KBM-7 (cell line): ENCODE results near the gene GTF2IRD1.
A peak's percentile ranks its signal among the peaks of the same experiment; 100 is the strongest.

Experiments
- DNase-seq: peaks from one replicate; pipeline ENCODE4 v3.0.0-alpha.2; 2015
- in situ Hi-C: fragments of 300-500 bp; cut with MboI; formaldehyde crosslinking; loops from 2 replicates; pipeline ENCODE4 v1.14.3; 2020; ENCODE audit warnings: low sequenced_read_pairs, low pct_unique_long_range_greater_than_20kb, mixed read lengths

GTF2IRD1 gene

DNA sequence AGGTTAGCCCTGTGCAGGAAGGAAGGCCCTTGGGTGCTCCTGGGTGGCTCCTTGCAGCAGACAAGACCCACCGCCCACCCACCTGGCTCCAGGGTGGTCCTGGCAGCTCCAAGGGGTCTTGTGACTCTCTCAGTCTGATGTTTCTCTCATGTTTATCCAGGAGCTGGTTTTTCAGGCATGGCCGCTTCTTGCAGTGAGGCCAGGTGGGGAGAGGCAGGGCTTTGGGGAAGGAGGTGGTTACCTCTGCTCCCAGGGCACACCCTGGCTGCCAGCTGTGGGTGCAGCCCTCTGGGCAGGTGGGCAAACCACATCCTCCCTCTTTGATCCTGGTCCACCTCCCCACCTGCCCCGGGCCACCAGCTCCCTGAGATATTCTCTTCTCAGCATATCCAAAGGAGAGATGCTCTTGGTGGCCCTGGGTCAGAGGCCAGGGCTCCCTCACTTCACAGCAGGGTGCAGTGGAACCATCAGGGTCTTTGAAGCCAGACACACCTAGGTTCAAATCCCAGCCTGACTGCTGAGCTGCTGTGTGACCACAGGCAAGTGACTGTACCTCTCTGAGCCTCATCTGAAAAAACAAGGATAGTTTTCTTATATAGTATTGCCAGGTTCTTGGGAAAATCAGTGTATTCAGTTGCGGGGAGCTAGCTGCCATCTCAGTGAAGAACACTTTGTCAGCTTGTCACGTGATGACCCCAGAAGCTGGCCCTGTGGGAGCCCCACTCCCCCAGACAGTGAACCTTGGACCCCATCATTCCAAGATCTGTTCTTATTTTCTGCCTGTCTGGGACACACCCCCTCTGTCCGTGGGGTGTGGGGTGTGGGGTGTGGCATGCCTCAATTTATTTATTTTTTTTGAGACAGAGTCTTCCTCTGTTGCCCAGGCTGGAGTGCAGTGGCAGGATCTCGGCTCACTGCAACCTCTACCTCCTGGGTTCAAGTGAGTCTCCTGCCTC is 11.5 kb downstream of the GTF2IRD1 start:
- DNase-seq = no peak
- in situ Hi-C loops = no loop called here

DNA sequence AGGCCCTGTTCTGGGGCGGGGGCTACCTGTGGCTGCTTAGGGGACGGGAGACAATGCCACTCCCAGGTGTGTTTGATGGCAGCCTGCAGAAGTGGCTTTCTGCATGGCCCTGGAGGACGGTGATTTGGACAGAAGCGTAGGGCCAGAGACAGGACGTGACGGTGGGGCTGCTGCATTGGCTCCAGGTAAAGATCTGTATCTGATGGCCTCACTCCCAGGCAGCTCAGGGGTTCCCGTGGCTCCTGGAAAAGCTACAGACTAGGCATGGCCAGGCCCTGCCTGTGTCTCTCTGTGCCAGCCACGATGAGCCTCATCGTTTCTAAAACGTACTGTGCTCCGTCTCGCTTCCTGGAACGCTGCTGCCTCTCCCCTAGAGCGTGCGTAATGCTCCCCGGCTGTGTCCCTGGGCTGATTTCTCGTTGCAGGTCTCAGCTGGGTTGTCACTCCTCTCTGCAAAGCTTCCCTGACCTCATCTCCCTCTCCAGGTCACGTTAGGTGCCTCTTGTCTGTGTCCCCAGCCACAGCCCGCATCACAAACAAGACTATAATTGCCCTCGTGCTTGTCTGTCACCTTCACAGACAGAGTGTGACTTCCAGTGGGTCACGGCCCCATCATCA is 12.6 kb downstream of the GTF2IRD1 start:
- DNase-seq = no peak
- in situ Hi-C loops = no loop called here

DNA sequence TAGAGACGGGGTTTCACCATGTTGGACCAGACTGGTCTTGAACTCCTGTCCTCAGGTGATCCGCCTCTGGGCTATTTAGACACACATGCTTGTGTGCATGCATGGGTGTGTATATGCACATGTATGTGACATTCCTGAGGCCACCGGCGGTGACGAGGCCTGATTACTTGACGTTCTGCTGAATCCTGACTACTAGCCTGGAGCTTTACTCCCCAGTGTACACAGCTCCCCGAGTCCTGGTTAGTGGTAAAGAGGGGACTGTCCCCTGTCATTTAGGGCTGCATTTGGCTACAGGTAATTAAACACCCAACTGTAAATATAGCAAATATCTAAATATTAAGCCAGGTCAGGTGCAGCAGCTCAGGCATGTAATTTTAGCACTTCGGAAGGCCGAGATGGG is 14.2 kb downstream of the GTF2IRD1 start:
- in situ Hi-C loops = no loop called here
- no peak for DNase-seq

DNA sequence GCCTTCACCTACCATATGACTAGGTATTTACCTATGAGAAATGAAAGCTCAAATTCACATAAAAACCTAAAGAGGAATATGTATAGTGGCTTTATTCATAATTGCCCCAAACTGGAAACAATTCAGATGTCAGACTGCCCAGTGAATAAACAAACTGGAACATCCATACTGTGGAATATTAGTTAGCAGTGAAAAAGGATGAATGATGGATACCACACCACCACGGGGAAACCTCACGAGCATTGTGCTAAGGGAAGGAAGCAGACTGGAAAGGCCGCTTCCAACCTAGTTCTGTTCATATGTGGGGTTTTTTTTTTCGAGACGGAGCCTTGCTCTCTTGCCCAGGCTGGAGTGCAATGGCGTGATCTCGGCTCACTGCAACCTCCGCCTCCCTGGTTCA is 16.8 kb downstream of the GTF2IRD1 start:
- in situ Hi-C loops = no loop called here
- DNase-seq = no peak

DNA sequence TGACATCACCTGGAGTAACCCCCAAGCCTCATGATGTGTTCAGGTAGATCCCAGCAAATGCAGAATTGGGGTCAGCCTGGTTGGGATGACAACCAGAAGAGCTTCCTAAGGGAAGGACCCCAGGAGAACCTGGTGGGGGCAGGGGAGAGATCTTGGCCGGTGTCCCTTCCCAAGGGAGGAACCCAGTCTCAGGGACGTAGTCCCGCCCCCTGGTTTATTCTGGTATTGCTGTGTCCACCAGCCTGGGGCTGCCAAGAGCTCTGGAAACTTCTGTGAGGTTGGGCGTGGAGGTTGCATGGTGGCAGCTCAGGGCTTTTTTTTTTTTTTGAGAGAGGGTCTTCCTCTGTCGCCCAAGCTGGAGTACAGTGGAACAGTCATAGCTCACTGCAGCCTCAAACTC is 19.4 kb downstream of the GTF2IRD1 start:
- DNase-seq = no peak
- in situ Hi-C loops = no loop called here

DNA sequence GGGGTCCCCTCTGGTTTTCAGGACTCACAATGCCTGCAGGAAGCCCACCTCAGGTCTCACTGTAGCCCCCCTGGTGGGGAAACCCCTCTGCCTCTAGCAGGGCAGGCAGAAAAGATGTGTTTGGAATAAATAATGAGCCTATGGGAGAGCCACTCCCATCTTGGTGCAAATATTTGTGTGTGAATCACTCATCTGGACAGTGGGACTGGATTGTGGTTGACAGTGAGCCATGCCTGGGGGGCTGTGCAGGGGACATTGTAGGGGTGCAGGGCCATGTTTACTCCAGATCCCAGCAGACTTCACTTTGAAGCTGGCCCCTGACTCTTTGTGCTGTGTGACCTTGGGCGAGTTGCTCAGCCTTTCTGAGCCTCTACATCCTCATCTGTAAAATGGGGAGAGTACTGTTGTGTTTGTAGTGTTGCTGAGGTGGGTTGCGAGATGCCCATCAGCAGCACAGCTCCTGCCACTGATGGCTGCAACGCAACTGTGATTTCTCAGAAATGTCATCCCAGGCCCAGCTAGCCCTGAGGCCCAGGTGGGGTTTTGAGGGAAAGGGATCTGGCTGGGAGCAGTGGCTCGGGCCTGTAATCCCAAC is 20.7 kb downstream of the GTF2IRD1 start:
- DNase-seq = no peak
- in situ Hi-C loops = no loop called here

DNA sequence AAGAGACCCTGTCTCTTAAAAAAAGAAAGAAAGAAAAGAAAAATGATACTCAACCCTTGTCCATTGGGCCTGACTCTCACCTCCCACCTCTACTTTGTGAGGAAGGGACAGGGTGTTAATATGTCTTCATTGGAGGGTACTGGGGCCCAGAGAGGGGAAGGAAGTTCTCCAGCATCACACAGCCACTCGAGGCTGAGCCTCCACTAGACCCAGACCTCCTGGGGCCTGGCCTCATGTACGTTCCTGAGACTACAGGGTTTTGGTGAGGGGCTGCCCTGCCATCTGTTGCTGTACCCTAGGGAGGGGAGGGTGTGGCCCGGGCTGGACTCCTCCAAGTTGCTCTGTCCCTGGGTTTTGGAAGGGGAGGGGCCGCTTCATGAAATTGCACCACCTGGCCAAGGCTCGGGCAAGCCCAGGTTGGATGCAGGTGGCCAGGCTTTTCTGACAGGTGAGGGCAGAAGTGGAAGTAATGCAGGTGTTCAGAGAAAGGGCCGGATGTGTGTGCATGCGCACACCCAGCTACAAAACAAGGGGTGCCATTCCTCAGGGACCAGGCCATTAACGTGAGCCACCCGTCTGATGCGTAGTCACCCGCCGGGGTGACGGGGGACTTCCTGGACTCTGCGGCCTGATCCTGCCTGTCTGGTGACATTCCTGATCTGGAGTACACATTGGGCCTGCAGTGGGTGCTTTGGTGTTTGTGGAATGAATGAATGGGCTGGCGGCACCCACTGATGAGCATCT is 21.7 kb downstream of the GTF2IRD1 start:
- in situ Hi-C loops = no loop called here
- DNase-seq = no peak

DNA sequence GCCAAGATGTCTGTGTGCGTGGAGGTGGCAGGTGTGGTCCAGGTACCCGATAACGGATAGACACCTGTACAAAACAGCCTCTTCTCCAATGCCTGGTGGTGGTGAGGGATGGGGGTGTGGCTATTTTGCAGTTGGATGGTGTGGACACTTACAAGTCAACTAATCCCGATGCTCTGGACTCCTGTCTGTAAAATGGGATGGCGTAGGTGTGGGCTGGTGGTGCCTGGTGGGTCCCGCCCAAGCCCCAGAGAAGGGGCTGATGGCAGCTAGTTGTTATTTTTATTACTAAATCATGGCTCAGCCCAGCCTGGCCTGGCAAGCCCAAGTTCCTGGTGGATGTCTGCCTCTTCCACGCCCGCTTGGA is 22.3 kb downstream of the GTF2IRD1 start:
- in situ Hi-C loops = no loop called here
- no peak for DNase-seq

DNA sequence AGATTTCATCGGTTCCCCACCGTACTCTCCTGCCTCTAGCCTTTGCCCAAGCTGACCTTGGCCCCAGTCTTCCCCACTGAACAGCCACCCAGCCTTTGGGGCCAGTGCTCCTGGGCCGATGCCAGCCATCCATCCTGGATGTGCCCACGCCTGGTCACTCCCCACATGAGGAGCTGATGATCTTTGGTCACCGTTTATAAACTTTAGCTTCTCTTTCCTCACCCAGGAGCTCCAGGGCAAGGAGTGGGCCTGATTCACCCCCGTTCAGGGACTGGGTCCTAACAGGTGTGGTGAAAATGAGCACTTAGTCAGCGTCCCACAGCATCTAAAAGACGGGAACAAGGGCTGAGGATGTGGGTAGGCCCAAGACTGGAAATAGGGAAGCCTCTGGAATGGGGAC is 22.9 kb downstream of the GTF2IRD1 start:
- in situ Hi-C loops = no loop called here
- no peak for DNase-seq

DNA sequence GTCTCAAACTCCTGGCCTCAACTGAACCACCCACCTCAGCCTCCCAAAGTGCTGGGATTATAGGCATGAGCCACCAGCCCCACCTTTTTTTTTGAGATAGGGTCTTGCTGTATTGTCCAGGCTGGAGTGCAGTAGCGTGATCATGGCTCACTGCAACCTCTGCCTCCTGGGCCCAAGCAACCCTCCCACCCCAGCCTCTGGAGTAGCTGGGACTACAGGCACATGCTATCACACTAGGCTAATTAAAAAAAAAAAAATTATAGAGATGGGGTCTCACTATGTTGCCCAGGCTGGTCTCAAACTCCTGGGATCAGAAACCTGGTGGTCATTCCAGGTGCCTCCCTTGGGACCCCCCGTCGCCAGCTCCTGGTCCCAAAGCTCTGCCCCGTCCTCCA is 25.0 kb downstream of the GTF2IRD1 start:
- no peak for DNase-seq
- in situ Hi-C loops = no loop called here

DNA sequence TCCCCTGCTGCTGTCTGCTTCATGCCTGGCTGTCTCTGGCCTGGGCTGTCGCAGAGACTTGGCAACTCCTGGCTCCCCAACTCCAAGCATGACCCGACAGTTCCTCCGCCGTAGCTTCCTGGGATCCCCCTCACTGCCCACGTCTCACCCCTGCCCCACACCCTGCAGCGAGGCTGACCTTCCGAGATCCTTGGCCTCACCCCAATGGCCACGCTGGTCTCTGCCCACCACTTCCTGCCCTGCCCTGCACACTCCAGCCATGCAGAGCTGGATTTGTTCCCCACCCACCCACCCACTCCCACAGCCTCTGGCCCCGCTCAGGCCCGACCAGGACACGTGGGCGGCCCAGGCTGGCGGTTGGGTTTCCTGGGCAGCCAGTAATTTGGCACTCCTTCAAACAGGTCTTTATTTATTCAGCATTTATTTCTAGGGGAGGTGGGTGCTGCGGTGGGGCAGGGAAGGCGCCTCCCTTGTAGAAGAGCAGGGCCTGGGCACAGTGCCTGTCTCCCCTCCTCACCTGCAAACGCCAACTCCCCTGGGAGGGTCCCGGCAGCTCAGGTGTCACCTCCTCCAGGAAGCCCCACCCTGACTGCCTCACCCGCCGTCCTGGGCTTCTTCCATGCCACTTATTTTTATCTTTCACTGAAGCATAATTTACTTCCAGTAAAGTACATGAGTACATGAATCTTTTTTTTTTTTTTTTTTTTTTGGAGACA is 25.5 kb downstream of the GTF2IRD1 start:
- in situ Hi-C loops = no loop called here
- no peak for DNase-seq

DNA sequence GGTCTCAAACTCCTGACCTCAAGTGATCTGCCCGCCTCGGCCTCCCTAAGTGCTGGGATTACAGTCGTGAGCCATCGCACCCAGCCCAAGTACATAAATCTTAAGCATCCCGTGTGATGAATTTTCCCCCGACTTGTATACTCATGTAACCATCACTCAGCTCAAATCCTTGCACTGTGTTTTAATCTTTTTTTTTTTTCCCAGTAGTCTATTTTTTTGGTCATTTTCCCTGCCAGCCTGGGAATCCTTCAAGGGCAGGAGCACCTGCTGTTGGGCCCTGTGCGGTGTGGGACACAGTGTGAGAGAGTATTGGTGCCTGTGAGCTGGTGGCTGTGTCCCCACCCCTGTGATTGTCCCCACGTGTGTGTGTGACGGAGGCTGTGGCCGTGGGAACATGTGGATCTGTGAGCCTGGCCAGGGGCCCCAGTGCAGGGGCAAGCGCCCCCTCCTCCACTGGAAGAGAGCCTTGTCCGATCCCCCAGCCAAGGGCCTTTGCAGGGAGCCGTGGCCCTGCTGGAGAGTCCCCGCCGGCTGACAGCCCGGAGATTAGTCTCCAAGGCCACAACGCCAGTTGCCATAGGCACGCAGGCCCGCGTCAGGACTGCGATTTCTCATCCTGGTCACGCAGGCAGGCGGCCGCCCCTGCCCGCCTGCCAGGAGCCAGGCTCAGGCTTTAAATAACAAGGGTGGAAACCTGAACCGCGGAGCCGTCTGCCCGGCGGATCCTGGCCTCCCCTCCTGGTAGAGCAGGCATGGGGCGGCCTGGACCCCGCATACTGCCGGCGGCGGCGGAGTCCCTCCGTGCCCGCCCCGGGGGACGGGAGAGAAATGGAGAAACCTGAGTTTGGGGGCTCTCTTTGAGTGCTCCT is 26.5 kb downstream of the GTF2IRD1 start:
- in situ Hi-C loops = no loop called here
- DNase-seq = no peak

DNA sequence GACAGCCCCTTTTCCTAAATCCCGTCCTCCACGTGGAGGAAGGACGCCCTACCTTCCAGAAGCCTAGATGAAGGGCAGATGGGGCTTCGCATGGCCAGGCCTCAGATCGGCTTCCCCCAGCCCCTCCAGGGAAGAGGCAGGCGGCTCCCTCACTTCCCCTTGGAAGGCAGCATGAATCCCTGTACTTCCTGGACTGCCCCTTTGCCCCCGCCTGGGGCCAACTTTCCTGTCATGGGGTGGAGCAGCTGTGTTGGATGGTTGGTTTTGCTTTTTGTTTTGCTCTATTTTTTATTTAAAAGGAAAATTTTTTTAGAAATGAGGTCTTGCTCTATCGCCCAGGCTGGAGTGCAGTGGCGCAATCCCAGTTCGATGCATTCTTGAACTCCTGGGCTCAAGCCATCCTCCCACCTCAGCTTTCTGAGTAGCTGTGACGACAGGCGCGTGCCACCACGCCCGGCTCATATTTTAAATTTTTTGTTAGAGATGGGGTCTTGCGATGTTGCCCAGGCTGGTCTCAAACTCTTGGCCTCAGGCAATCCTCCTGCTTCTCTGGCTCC is 27.2 kb downstream of the GTF2IRD1 start:
- in situ Hi-C loops = no loop called here
- peak; percentile 28 for DNase-seq

DNA sequence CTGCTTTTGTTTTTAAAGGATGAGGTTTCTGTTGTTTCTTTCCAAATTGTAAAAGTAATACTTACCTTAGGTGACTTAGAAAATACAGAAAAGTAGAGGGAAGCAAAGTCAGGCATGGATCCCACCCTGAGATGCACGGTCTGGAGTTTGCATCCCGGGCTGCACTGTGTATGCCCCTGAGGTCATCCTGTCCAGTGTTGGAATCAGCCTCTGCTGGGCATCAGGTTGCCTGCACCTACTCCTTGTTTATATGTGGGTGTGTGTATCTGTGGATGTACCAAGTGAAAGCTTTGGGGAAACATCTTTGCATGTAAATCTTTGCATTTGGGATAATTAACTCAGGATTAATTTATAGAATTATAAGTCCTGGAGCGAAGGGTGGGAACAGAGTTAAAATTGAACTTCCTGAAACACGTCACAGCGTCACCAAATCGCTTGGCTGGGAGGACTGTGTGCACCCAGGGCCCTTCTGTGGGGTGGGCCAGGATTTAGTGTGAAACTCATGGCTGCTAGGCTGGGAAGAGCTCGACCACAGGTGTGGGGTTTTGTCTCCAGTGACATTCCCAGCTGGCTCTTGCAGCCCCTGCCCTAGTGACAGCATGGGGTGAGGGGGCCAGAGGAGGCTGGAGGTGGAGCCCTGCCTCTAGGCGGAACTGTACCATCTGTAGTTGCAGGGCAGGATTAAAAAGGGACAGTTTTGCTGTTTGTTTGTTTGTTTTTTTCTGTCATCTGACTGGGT is 27.9 kb downstream of the GTF2IRD1 start:
- no peak for DNase-seq
- in situ Hi-C loops = no loop called here

DNA sequence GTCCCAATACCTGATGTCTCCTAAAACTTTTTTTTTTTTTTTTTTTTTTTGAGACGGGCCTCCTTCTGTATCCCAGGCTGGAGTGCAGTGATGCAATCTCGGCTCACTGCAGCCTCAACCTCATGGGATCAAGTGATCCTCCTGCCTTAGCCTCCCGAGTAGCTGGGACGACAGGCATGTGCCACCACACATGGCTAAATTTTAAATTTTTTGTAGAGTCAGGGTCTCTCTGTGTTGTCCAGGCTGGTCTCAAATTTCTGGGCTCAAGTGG is 28.4 kb downstream of the GTF2IRD1 start:
- in situ Hi-C loops = no loop called here
- no peak for DNase-seq

DNA sequence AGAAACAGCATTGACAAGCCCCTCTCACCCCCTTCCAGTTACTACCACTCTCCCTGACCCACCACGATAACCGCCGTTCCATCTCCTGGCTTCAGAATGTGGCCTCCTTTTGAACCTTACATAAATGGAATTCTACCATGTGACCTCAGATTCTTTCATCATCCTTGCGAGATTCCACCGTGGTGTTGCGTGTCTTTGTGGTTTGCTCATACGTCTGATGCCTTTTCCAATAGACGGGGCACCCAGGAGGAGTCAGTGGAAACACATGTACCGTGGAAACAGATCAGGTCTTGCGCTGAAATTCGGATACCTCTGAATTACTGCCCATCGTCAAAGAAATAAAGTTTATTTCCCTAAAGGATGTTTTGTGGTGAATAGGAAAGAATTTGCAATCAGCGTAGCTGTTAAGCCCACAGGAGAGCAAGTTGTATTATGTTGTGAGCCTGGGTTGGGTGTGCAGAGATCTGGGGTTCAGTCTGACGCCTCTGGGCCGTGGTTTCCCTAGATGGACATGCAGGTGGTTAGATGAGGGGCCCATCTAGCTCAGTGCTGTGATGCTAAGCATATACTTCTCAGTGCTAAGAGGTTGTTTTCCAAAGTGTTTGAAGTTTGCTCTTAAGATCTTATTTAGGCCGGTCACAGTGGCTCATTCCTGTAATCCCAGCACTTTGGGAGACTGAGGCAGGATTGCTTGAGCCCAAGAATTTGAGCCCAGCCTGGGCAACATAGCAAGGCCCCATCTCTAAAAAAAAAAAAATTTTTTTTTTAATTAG is 29.1 kb downstream of the GTF2IRD1 start:
- in situ Hi-C loops = no loop called here
- DNase-seq = no peak
